Fibroblast of peridontal ligament (primary cell): Measurements from ENCODE around the gene ARHGAP45.

ENCODE experiments used
- DNase-seq: peaks from one replicate; pipeline ENCODE4 v3.0.0-alpha.2; 2010; ENCODE audit errors: extremely low read depth

Gene ARHGAP45

DNA sequence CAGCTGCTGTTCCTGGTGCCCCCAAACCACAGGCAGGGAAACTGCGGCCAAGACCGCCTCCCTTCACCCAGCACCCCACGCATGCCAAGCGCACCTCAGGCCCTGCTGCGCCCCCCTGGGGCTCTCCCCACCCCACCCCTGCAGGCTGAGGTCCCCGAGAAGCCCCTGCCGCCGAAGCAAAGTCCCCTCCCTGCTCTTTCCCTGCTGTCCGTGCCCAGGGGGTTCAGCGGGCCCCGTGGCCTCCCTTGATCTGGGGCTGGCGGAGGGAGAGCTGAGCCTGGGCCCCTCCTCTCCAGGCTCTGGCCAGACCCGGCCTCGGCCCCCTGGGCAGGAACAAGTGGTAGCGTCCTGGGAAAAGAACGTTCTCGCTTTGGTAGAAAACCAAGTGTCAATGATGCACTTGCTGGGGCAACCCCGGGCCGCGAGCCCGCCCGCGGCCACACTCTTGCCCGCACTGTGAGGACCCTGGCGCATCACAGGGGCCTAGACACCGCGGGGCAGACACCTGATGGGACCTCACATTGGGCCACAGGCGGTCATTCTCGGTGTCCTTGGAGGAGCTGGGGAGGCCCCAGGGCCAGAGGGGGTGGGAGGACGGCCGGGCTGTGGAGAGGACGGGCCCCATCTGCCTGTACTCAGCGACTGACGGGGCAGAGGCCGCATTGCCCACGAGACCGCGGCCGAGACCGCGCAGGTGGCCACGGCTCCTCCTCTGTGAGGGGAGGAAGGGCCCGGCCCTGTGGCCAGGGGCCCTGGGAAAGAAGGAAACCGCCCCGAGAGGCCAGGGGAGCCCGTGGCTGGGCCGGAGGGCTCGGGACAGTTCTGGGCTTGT is 65.8 kb downstream of the ARHGAP45 start:
- no peak for DNase-seq

DNA sequence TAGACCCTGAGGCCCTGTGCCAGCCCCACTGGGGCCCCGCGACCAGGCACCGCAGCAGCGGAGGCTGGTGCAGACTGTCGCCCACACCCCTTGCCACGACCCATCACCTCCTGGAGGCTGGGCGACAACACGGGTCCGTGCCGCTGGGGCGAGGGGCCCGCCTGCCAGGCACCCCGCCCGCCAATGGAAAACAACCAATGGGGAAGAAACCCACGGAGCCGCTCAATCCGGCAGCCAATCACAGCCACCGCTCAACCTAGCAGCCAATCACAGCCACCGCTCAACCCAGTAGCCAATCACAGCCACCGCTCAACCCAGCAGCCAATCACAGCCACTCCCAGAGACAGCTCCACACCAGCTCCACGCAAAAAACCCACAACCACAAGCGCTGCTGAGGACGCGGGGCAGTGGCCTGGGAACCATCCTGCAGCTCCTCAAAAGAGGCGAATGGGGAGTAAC is 66.5 kb downstream of the ARHGAP45 start:
- no peak for DNase-seq

GRCh38 chr19:1134431-1134830 is 67.5 kb downstream of the ARHGAP45 start:
- no peak for DNase-seq

- DNase-seq = no peak
Observed at GRCh38 chr19:1135454-1135853, 68.5 kb downstream of the ARHGAP45 start.

GRCh38 chr19:1136201-1136600 is 69.2 kb downstream of the ARHGAP45 start:
- no peak for DNase-seq
